Activated naive CD4-positive, alpha-beta T cell (primary cell): ENCODE data around the gene C1orf94.
"Not testable (repeated sequence)": the region's sequence is repeated elsewhere in the genome, so short reads cannot be mapped to it uniquely, and the experiment has no call there.

Experiments
- DNase-seq, 4 experiments: peaks; one replicate each; lab custom pipeline; 2025; lab: John Stamatoyannopoulos, UW

Gene C1orf94

DNA sequence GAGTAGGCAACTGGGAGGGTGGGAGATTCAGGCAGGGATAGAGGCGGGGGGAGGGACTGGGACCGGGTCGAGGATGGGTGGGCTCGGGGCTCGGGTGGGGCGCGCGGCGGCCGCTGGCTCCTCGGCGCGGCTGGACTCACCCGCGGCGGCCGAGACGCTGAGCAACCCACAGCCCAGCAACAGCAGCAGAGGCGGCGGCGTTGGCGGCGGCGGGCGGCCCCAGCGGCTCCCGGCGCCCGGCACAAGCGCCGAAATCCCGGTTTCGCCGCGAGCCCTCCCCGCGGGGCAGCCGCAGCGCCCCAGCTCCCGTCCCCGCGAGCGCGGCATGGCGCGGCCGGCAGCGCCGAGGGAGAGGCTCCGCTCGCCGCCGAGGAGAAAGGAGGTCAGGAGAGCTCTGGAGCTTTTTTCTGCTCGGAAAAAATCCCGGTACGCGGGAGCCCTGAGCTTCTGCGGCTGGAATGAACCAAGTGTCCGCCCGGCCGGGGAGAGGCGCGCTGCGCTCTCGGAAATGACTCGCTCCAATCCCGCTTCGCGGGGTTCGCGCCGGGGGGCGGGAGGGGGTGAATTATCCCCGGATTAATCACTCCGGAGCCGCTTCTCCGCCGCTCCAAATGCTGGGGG lies 11.8 kb upstream of the C1orf94 start, which contains the start of gene CSMD2:
Gene CSMD2 (minus strand): TSS at position 460 of the 621 bp plus-strand sequence. CDS start 133 bp downstream, at position 327.
- DNase-seq = no peak

- no peak for DNase-seq
Observed at GRCh38 chr1:34165422-34165921, 11.2 kb upstream of the C1orf94 start.

DNA sequence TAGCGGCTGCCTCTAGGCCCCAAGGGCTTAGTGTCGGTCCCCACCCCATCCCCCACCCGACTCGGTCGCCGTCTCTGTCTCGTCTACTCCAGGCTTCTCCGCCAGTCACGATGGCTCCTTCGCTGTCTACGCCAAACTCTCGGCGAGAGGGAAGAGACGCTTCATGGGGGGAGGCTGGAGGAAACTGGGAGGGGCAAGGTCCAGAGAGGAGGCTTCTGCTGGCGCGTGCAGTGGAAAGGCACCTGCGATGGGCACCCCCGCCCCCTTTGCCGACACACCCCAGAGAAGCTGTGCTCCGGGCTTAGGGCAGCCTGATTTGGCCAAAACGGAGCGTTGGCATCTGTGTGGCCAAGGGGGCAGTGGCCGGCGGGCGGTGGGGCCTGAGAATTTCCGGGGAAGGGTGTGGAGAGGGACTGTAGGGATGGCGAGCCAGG lies 10.5 kb upstream of the C1orf94 start:
- no peak for DNase-seq

DNA sequence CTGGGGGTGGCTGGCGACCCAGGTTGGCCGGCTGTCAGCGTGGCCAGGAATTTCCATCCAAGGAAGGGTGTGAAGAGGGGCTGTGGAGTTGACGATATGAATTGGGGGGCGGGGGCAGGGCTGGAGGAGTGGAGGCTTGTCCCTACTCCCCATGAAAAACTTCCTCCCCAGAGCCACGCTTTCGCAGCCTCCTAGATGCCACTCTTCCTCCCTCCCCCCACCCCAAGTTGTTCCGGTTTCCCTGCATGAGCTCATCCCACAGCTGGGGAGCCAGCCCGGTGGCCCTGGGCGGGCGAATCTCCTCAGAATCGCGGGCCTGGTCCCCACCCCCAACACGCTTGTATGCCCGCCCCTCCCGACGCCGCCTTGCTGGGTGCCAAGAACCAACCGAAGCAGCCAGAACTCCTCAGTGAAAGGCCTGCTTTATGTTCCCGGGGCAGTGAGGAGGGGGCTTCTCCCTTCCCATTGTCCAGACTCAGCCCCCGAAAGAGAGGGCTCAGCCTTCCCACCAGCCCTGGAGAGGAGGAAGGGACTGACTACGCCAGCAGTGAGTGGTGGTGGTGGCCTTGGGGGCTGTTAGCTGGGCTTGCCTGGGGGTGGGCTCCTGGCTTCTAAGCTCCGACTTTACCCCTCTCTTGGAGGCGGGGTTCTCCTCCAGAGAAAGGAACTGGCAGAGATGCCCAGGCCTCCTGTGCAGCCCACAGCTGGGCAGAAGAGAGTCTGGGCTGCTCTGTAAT lies 9.9 kb upstream of the C1orf94 start:
- DNase-seq = no peak

GRCh38 chr1:34167389-34167788 lies 9.3 kb upstream of the C1orf94 start:
- DNase-seq = no peak

DNA sequence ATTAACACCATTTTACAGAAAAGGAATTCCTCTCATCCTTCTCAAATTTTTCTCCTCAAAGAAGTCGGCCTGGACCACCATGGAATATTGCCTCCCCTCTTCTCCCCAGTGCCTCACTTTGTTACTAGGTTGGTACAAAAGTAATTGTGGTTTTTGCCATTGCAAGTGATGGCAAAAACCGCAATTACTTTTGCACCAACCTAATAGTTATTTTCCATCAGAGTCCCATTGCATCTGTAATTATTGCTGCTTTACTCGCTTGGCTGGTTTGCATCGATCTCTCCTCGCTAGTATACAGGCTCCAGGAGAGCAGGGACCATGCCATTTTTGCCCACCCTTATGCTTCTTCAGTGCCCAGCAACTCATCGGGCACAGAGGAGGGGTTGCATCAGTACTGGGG lies 963 bp upstream of the C1orf94 start:
- no peak for DNase-seq

- DNase-seq = no peak
Observed at GRCh38 chr1:34178072-34178471, 1.4 kb downstream of the C1orf94 start.

- not testable (repeated sequence) for DNase-seq
Observed at GRCh38 chr1:34183381-34183780, 6.7 kb downstream of the C1orf94 start.

- DNase-seq = no peak
Observed at GRCh38 chr1:34186741-34187494, 10.2 kb downstream of the C1orf94 start.

DNA sequence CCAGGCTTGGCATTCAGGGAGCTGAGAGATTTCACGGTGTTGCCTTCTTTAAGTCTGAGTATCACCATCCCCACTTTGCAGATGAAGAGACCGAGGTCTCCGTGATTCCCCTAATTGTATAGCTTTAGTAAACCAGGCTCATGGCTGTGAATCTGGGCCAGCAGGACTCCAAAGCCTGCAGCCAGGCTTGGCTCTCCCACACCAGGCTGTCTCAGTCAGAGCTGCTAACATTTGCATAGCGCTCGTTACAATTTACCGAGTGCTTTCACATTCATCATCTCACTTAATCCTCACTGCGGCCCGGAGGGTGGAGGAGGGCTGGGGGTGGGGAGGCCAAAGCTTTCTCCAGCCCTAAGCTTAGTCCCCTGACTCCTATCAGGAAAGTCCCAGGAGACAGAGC lies 11.7 kb downstream of the C1orf94 start:
- no peak for DNase-seq

- no peak for DNase-seq
Observed at GRCh38 chr1:34188985-34189384, 12.3 kb downstream of the C1orf94 start.

- no peak for DNase-seq
Observed at GRCh38 chr1:34190692-34191091, 14.0 kb downstream of the C1orf94 start.

GRCh38 chr1:34192621-34193020 lies 15.9 kb downstream of the C1orf94 start:
- DNase-seq = no peak

- DNase-seq = no peak
Observed at GRCh38 chr1:34199927-34200326, 23.2 kb downstream of the C1orf94 start.

GRCh38 chr1:34212673-34213072 lies 36.0 kb downstream of the C1orf94 start:
- no peak for DNase-seq

- DNase-seq = no peak
Observed at GRCh38 chr1:34213956-34214355, 37.2 kb downstream of the C1orf94 start.

- no peak for DNase-seq
Observed at GRCh38 chr1:34231441-34231840, 54.7 kb downstream of the C1orf94 start.

GRCh38 chr1:34235594-34235993 lies 58.9 kb downstream of the C1orf94 start:
- DNase-seq = no peak

DNA sequence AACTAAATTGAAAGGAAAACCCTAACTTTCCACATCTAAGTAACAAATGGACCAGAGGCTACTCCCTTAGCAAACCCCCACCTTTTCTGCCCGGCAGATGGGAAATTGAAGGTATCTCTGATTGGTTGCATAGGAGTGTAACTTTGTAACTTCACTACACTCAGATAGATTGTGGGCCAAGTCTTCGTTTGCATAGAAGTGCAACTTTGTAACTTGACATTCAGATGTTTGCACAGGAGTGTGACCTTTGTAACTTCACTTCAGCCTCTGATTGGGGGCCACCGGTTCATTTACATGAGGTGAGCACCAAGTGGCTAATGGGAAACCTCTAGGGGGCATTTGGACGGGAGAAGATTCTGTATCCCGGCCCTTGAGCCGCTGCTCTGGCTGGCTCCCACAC lies 59.4 kb downstream of the C1orf94 start:
- no peak for DNase-seq

GRCh38 chr1:34237151-34237815 lies 60.6 kb downstream of the C1orf94 start:
- DNase-seq = no peak

- no peak for DNase-seq
Observed at GRCh38 chr1:34245967-34246366, 69.3 kb downstream of the C1orf94 start.

DNA sequence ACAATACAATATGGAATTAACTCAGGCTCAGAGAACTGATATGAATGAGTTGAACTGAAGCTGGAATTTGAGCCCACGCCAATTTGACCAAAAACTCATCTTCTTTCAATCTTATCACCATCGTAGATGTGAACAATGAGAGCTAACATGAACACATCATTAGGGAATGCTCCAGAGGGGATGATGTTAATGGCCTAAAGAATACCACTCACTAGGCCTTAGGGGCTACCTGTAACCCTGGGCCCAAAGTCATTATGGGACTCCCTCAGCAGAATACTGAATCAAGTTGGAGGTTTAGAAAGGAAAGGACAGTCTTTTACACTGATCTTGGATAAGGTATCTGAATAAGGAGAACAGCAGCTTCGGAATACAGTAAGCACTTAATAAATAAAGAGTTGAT lies 73.6 kb downstream of the C1orf94 start:
- no peak for DNase-seq
